HepG2 (cell line): Measurements from ENCODE around the gene GLYR1. TPM values are rescaled to one million over a fixed set of nuclear protein-coding genes. Genes with fewer than 3 reads are reported as not detected.

Experiments
- ATAC-seq: fragments of 200-7000 bp; cut with Tn5 transposase; 3 replicates; pipeline ENCODE4 v1.9.1; 2020; ENCODE audit warnings: mild to moderate bottlenecking, moderate library complexity
- BruUV-seq: library from RNA; stranded (reverse); fragments of 400-500 nt; replicated peaks from 2 replicates; lab custom pipeline; 2021; lab: Mats Ljungman, UMichigan
- CTCF ChIA-PET: fragments of 300-600 bp; formaldehyde crosslinking; extraction: SDS; loops from one replicate; lab custom pipeline; 2021; ENCODE audit warnings: low total read pairs, inconsistent platforms, low intra/inter-chr PET ratio; lab: Yijun Ruan, JAX
- POLR2A ChIA-PET: fragments of 350-600 bp; sonication (Branson Sonifier 250); formaldehyde crosslinking; loops from one replicate; lab custom pipeline; 2020; ENCODE audit warnings: antibody characterized with exemption, inconsistent platforms; lab: Yijun Ruan, JAX
- DNase-seq: peaks from one replicate; pipeline ENCODE4 v3.0.0-alpha.2; 2015; ENCODE audit warnings: low spot score
- FAIRE-seq: peaks from 3 replicates; lab custom pipeline; 2011; peaks lifted over from hg19 to GRCh38; lab: Jason Lieb, UNC
- H2AFZ ChIP-seq: one replicate; pipeline ENCODE4 v1.6.1; 2011; ENCODE audit warnings: low read length, inconsistent platforms
- H3K27ac ChIP-seq: fragments of 300-600 bp; 3 replicates; pipeline ENCODE4 v1.8.0; 2011; ENCODE audit warnings: mixed run types, mild to moderate bottlenecking, mixed read lengths, low read length, inconsistent platforms; ENCODE audit not compliant: insufficient read depth; ENCODE audit errors: extremely low read length
- H3K27me3 ChIP-seq, 2 experiments: fragments of 200-600 bp in 1 of 2; 2 replicates in 1 of 2; 3 replicates in 1 of 2; pipeline versions ENCODE4 v1.6.0 to v1.8.0; 2011; ENCODE audit warnings: low read length in 2 of 2, mild to moderate bottlenecking in 2 of 2, moderate library complexity in 2 of 2, inconsistent platforms in 1 of 2; ENCODE audit not compliant: insufficient read depth in 2 of 2, control insufficient read depth in 1 of 2
- H3K36me3 ChIP-seq, 2 experiments: fragments of 200-600 bp in 1 of 2; replicated peaks in 1 of 2; 2 replicates in 1 of 2; 3 replicates in 1 of 2; pipeline versions ENCODE4 v1.5.1 to v1.8.0; 2011; ENCODE audit warnings: low read length in 2 of 2, inconsistent platforms in 1 of 2; ENCODE audit not compliant: insufficient read depth in 2 of 2, control insufficient read depth in 1 of 2
- H3K4me1 ChIP-seq: 2 replicates; pipeline ENCODE4 v1.5.1; 2012; ENCODE audit warnings: low read length, inconsistent platforms; ENCODE audit not compliant: insufficient read depth
- H3K4me2 ChIP-seq: 2 replicates; pipeline ENCODE4 v1.6.0; 2011; ENCODE audit warnings: low read depth, low read length, inconsistent platforms
- H3K4me3 ChIP-seq, 3 experiments: fragments of 200-600 bp in 1 of 3; sonication (generic), shearing (Covaris generic) in 1 of 3; replicated peaks in 1 of 3; 2 replicates each; pipeline ENCODE4 v1.5.1; 2011 to 2016; ENCODE audit warnings: low read length in 3 of 3, inconsistent platforms in 2 of 3, low read depth in 2 of 3, mild to moderate bottlenecking in 2 of 3, control low read depth in 1 of 3, mixed read lengths in 1 of 3; ENCODE audit not compliant: insufficient read depth in 1 of 3
- H3K79me2 ChIP-seq: one replicate; pipeline ENCODE4 v1.6.1; 2011; ENCODE audit warnings: low read length, inconsistent platforms; ENCODE audit not compliant: insufficient read depth
- H3K9ac ChIP-seq: 2 replicates; pipeline ENCODE4 v1.6.0; 2011; ENCODE audit warnings: mild to moderate bottlenecking, low read depth, low read length, inconsistent platforms; ENCODE audit not compliant: insufficient read depth
- H3K9me3 ChIP-seq: 2 replicates; pipeline ENCODE4 v1.5.1; 2012; ENCODE audit warnings: mild to moderate bottlenecking, low read length
- H4K20me1 ChIP-seq: 2 replicates; pipeline ENCODE4 v1.6.0; 2011; ENCODE audit warnings: inconsistent platforms, mild to moderate bottlenecking, low read length, moderate library complexity; ENCODE audit not compliant: insufficient read depth
- ATF7-NPFF ChIP-seq: sonication (generic); formaldehyde crosslinking; IDR thresholded peaks from 2 replicates; pipeline ENCODE4 v1.8.1; 2023; ENCODE audit warnings: mild to moderate bottlenecking, low read depth, missing genetic modification reagents, moderate library complexity
- EEA1 ChIP-seq: sonication (generic); formaldehyde crosslinking; IDR thresholded peaks from 2 replicates; pipeline ENCODE4 v1.5.1; 2020; ENCODE audit warnings: mild to moderate bottlenecking, missing genetic modification reagents, borderline replicate concordance
- JUNB ChIP-seq: sonication (generic); formaldehyde crosslinking; IDR thresholded peaks from 2 replicates; pipeline ENCODE4 v1.8.0; 2022; ENCODE audit warnings: missing genetic modification reagents, mild to moderate bottlenecking, borderline replicate concordance
- NFAT5 ChIP-seq: sonication (generic); formaldehyde crosslinking; IDR thresholded peaks from 2 replicates; pipeline ENCODE4 v1.4.0; 2020; ENCODE audit warnings: missing genetic modification reagents
- ZFX ChIP-seq: sonication (generic); formaldehyde crosslinking; IDR thresholded peaks from 2 replicates; pipeline ENCODE4 v1.4.0; 2020; ENCODE audit warnings: mild to moderate bottlenecking, low read depth, missing genetic modification reagents, moderate library complexity
- ZNF160 ChIP-seq: sonication (generic); formaldehyde crosslinking; IDR thresholded peaks from 2 replicates; pipeline ENCODE4 v1.8.0; 2022; ENCODE audit warnings: mild to moderate bottlenecking, inconsistent platforms, missing genetic modification reagents
- ZNF614 ChIP-seq: IDR thresholded peaks from 2 replicates; pipeline ENCODE4 v1.6.1; 2018; ENCODE audit warnings: missing biosample characterization, missing genetic modification reagents, inconsistent platforms, borderline replicate concordance
- ZNF720 ChIP-seq: sonication (generic); formaldehyde crosslinking; IDR thresholded peaks from 2 replicates; pipeline ENCODE4 v1.4.0; 2020; ENCODE audit warnings: missing genetic modification reagents
- ZNF850 ChIP-seq: sonication (generic); formaldehyde crosslinking; conservative IDR thresholded peaks from 2 replicates; pipeline ENCODE4 v1.9.0; 2021; ENCODE audit warnings: mild to moderate bottlenecking, missing genetic modification reagents
- WGBS: methylation state at CpG from one replicate; pipeline ENCODE4 v1.1.6; 2017; ENCODE audit warnings: low lambda C conversion rate; 5-methylcytosine and 5-hydroxymethylcytosine counted together
- in situ Hi-C: cut with HindIII; loops from 2 replicates; pipeline ENCODE4 v1.10.0; 2017; ENCODE audit warnings: low pct_unique_long_range_greater_than_20kb; ENCODE audit not compliant: extremely low pct_ligation_motif_present
- intact Hi-C: fragments of 100-400 bp; cut with micrococcal nuclease; formaldehyde crosslinking; loops from one replicate; pipeline ENCODE4 v1.10.0; 2022; ENCODE audit not compliant: unreplicated experiment
- polyA plus RNA-seq, 8 experiments: library from polyadenylated mRNA; depleted of rRNA in 3 of 8; stranded (reverse) in 7 of 8; unstranded in 1 of 8; fragments of >200 nt; fragmentation: Illumina TruSeq in 4 of 8; extraction: Trizol in 4 of 8; gene quantifications; 2 replicates each; pipeline versions ENCODE4 v1.2.1 to v1.2.3, GENCODE V29; 2011 to 2016; ENCODE audit warnings: low read depth in 4 of 8, missing spikeins in 1 of 8, mixed read lengths in 1 of 8; ENCODE audit not compliant: insufficient read depth in 1 of 8
- total RNA-seq, 5 experiments: library from RNA; depleted of rRNA; stranded (reverse); fragments of >200 nt; fragmentation: Illumina TruSeq; extraction: Trizol; gene quantifications; 2 replicates each; pipeline ENCODE4 v1.2.3, GENCODE V29; 2016; ENCODE audit warnings: low read depth in 1 of 5

Gene GLYR1
- total and polyA plus RNA-seq, 2 of the 13 experiments (the other 11 are each of a cell fraction or from before 2014, with no cell fraction given), result 28.3 to 48.7 TPM

- peaks cover 38% of the 10 kb centered on the region for H3K79me2 ChIP-seq
- FAIRE-seq, result no peak
- TF ChIP-seq ZNF720 (no peak), ZNF850 (CRISPR knock-in tag) (no peak), EEA1 (CRISPR knock-in tag) (no peak), ZNF614 (CRISPR knock-in tag) (no peak)
- TF ChIP-seq, all 625 proteins: peak for 0
- H3K9me3 ChIP-seq, result no peaks in the 10 kb centered on the region
- no peaks in the 10 kb centered on the region; the same call in 1 of the 2 replicates for H4K20me1 ChIP-seq
- ATAC-seq (no peak), DNase-seq (no peak)
- H3K4me2 ChIP-seq, result no peak overlapping the region
- no peaks in the 10 kb centered on the region for H3K27me3 ChIP-seq
- peaks cover 24% of the 10 kb centered on the region for H3K4me1 ChIP-seq
- POLR2A ChIA-PET, result no interaction called here
- no peak overlapping the region for H3K4me3 ChIP-seq
- peaks cover 32 to 69% of the 10 kb centered on the region in 2 experiments for H3K36me3 ChIP-seq
- in situ Hi-C loops (no loop called here), intact Hi-C loops (no loop called here)
- CTCF ChIA-PET, result no interaction called here
- BruUV-seq, result no TSS peak
- H3K27ac ChIP-seq, result no peak overlapping the region
- 87% methylated on average over 11 of the region's 13 CpGs for WGBS
- no peak overlapping the region for H3K9ac ChIP-seq
- H2AFZ ChIP-seq, result no peak overlapping the region
Measured at GRCh38 chr16:4869147-4869805, 22.2 kb upstream of the GLYR1 start.

- H3K36me3 ChIP-seq, result peaks cover 32 to 67% of the 10 kb centered on the region in 2 experiments
- no TSS peak for BruUV-seq
- H3K9ac ChIP-seq, result no peak overlapping the region
- no peaks in the 10 kb centered on the region for H3K9me3 ChIP-seq
- FAIRE-seq (no peak), DNase-seq (no peak), ATAC-seq (no peak)
- intact Hi-C loops, result no loop called here
- H2AFZ ChIP-seq, result no peak overlapping the region
- POLR2A ChIA-PET, result no interaction called here
- TF ChIP-seq ZFX (no peak), ZNF160 (CRISPR knock-in tag) (no peak), JUNB (CRISPR knock-in tag) (no peak), ATF7-NPFF (CRISPR knock-in tag) (no peak), NFAT5 (CRISPR knock-in tag) (no peak)
- no peak overlapping the region for H3K27ac ChIP-seq
- H3K4me3 ChIP-seq, result no peak overlapping the region
- H3K4me2 ChIP-seq, result no peak overlapping the region
- no peaks in the 10 kb centered on the region for H3K27me3 ChIP-seq
- H3K4me1 ChIP-seq, result peaks cover 20% of the 10 kb centered on the region
- in situ Hi-C loops, result no loop called here
- H3K79me2 ChIP-seq, result peaks cover 43% of the 10 kb centered on the region
- H4K20me1 ChIP-seq, result no peaks in the 10 kb centered on the region; the same call in 1 of the 2 replicates
- WGBS, result 97% methylated on average over 7 of the region's 7 CpGs
- CTCF ChIA-PET, result no interaction called here
Measured at GRCh38 chr16:4868535-4868934, 21.4 kb upstream of the GLYR1 start.
